H9 (cell line): ENCODE measurements around the gene DNAJC5. TPM values are rescaled to one million over a fixed set of nuclear protein-coding genes. Genes with fewer than 3 reads are reported as not detected.

Source experiments
- DNase-seq: peaks from one replicate; pipeline ENCODE4 v3.0.0-alpha.2; 2017
- H2AFZ ChIP-seq: one replicate; pipeline ENCODE4 v1.6.1; 2013; ENCODE audit warnings: mild to moderate bottlenecking, low read length, control low read depth, moderate library complexity
- H2AK5ac ChIP-seq: 2 replicates; pipeline ENCODE4 v1.6.1; 2013; ENCODE audit warnings: low read length, control low read depth, mixed read lengths; ENCODE audit not compliant: insufficient read length
- H2BK120ac ChIP-seq: one replicate; pipeline ENCODE4 v1.6.1; 2013; ENCODE audit warnings: low read depth, mild to moderate bottlenecking, low read length, control low read depth, inconsistent platforms; ENCODE audit not compliant: poor library complexity, severe bottlenecking
- H2BK12ac ChIP-seq: 2 replicates; pipeline ENCODE4 v1.6.1; 2013; ENCODE audit warnings: low read length, control low read depth, mixed read lengths, low read depth; ENCODE audit not compliant: insufficient read length
- H2BK15ac ChIP-seq: 2 replicates; pipeline ENCODE4 v1.6.1; 2013; ENCODE audit warnings: low read depth, low read length, control low read depth
- H2BK20ac ChIP-seq: one replicate; pipeline ENCODE4 v1.6.1; 2013; ENCODE audit warnings: low read depth, mild to moderate bottlenecking, low read length, control low read depth, inconsistent platforms; ENCODE audit not compliant: poor library complexity, severe bottlenecking
- H2BK5ac ChIP-seq: 2 replicates; pipeline ENCODE4 v1.6.1; 2013; ENCODE audit warnings: low read length, control low read depth, mixed read lengths; ENCODE audit not compliant: insufficient read length
- H3K14ac ChIP-seq: 2 replicates; pipeline ENCODE4 v1.6.1; 2013; ENCODE audit warnings: low read length, control low read depth; ENCODE audit not compliant: insufficient read depth
- H3K18ac ChIP-seq: 2 replicates; pipeline ENCODE4 v1.6.1; 2013; ENCODE audit warnings: low read depth, mild to moderate bottlenecking, mixed read lengths, low read length, control low read depth; ENCODE audit not compliant: insufficient read length
- H3K23ac ChIP-seq: 2 replicates; pipeline ENCODE4 v1.6.1; 2013; ENCODE audit warnings: low read length, control low read depth, mixed read lengths, low read depth; ENCODE audit not compliant: insufficient read length
- H3K23me2 ChIP-seq: 2 replicates; pipeline ENCODE4 v1.6.1; 2013; ENCODE audit warnings: low read depth, mild to moderate bottlenecking, mixed read lengths, low read length, control low read depth; ENCODE audit not compliant: insufficient read length, poor library complexity, severe bottlenecking
- H3K27ac ChIP-seq: 2 replicates; pipeline ENCODE4 v1.5.1; 2013; ENCODE audit warnings: low read length, control low read depth, mixed read lengths, low read depth; ENCODE audit not compliant: insufficient read length
- H3K27me3 ChIP-seq: 2 replicates; pipeline ENCODE4 v1.6.1; 2013; ENCODE audit warnings: low read length, control low read depth, inconsistent platforms; ENCODE audit not compliant: insufficient read depth
- H3K4ac ChIP-seq: 2 replicates; pipeline ENCODE4 v1.6.1; 2013; ENCODE audit warnings: low read depth, mild to moderate bottlenecking, control low read depth, inconsistent platforms, low read length, moderate library complexity
- H3K4me1 ChIP-seq: 2 replicates; pipeline ENCODE4 v1.6.1; 2013; ENCODE audit warnings: low read length, control low read depth, inconsistent platforms; ENCODE audit not compliant: insufficient read depth
- H3K4me2 ChIP-seq: 2 replicates; pipeline ENCODE4 v1.6.1; 2013; ENCODE audit warnings: low read length, control low read depth, mixed read lengths; ENCODE audit not compliant: insufficient read length, insufficient read depth
- H3K56ac ChIP-seq: 2 replicates; pipeline ENCODE4 v1.6.1; 2013; ENCODE audit warnings: low read depth, mild to moderate bottlenecking, mixed read lengths, low read length, control low read depth; ENCODE audit not compliant: insufficient read length
- H3K79me1 ChIP-seq: 2 replicates; pipeline ENCODE4 v1.6.1; 2013; ENCODE audit warnings: low read depth, mild to moderate bottlenecking, moderate library complexity, low read length, control low read depth, inconsistent platforms; ENCODE audit not compliant: insufficient read depth, poor library complexity, severe bottlenecking
- H3K79me2 ChIP-seq: 2 replicates; pipeline ENCODE4 v1.6.1; 2013; ENCODE audit warnings: low read length, control low read depth, inconsistent platforms; ENCODE audit not compliant: insufficient read depth
- H3K9ac ChIP-seq: 2 replicates; pipeline ENCODE4 v1.6.1; 2013; ENCODE audit warnings: low read length, control low read depth, mixed read lengths; ENCODE audit not compliant: insufficient read length; ENCODE audit errors: extremely low read depth
- H3K9me3 ChIP-seq: one replicate; pipeline ENCODE4 v1.6.1; 2013; ENCODE audit warnings: low read depth, low read length, inconsistent platforms; ENCODE audit not compliant: control insufficient read depth
- H3T11ph ChIP-seq: one replicate; pipeline ENCODE4 v1.6.1; 2013; ENCODE audit warnings: mild to moderate bottlenecking, low read length, control low read depth, inconsistent platforms
- H4K20me1 ChIP-seq: one replicate; pipeline ENCODE4 v1.6.1; 2013; ENCODE audit not compliant: control insufficient read depth, insufficient read length, insufficient read depth
- H4K5ac ChIP-seq: 2 replicates; pipeline ENCODE4 v1.6.1; 2013; ENCODE audit warnings: low read depth, mild to moderate bottlenecking, mixed read lengths, low read length, control low read depth; ENCODE audit not compliant: insufficient read length
- H4K8ac ChIP-seq: replicated peaks from 2 replicates; pipeline ENCODE4 v1.6.1; 2013; ENCODE audit warnings: low read length, control low read depth, mixed read lengths, low read depth; ENCODE audit not compliant: insufficient read length
- H4K91ac ChIP-seq: 2 replicates; pipeline ENCODE4 v1.6.1; 2013; ENCODE audit warnings: low read depth, mild to moderate bottlenecking, moderate library complexity, mixed read lengths, low read length, control low read depth; ENCODE audit not compliant: insufficient read length
- H3K27ac Mint-ChIP-seq, 3 experiments: 2 replicates in 2 of 3; 3 replicates in 1 of 3; pipeline ENCODE4 v1.8.0; 2020 to 2021; ENCODE audit warnings: mixed read lengths in 3 of 3, mild to moderate bottlenecking in 1 of 3, moderate library complexity in 1 of 3
- H3K27me3 Mint-ChIP-seq: 2 replicates; pipeline ENCODE4 v1.8.0; 2021; ENCODE audit warnings: low read depth, mild to moderate bottlenecking, moderate library complexity, mixed read lengths
- H3K36me3 Mint-ChIP-seq, 3 experiments: 2 replicates in 2 of 3; 3 replicates in 1 of 3; pipeline ENCODE4 v1.8.0; 2020 to 2021; ENCODE audit warnings: low read depth in 3 of 3, mixed read lengths in 3 of 3; ENCODE audit not compliant: insufficient read depth in 1 of 3
- H3K4me1 Mint-ChIP-seq, 2 experiments: 2 replicates each; pipeline ENCODE4 v1.8.0; 2020; ENCODE audit warnings: mixed read lengths in 2 of 2
- H3K4me3 Mint-ChIP-seq, 2 experiments: 2 replicates in 1 of 2; 3 replicates in 1 of 2; pipeline ENCODE4 v1.8.0; 2020 to 2021; ENCODE audit warnings: mild to moderate bottlenecking in 2 of 2, mixed read lengths in 2 of 2, moderate library complexity in 1 of 2
- H3K9me3 Mint-ChIP-seq, 2 experiments: 2 replicates in 1 of 2; 3 replicates in 1 of 2; pipeline ENCODE4 v1.8.0; 2020; ENCODE audit warnings: mild to moderate bottlenecking in 2 of 2, mixed read lengths in 2 of 2, moderate library complexity in 1 of 2
- WGBS: extraction: QIAGEN DNeasy Blood & Tissue Kit; methylation state at CpG from one replicate; pipeline ENCODE4 v1.1.7; 2013; ENCODE audit warnings: missing lambda C conversion rate, low lambda C conversion rate, mixed read lengths; ENCODE audit not compliant: insufficient read length; ENCODE audit errors: extremely low coverage; 5-methylcytosine and 5-hydroxymethylcytosine counted together
- total RNA-seq: library from RNA; stranded (reverse); gene quantifications from 2 replicates; pipeline ENCODE4 v1.2.1, GENCODE V29; 2021
- TF ChIP-seq, protein P1 (sequence below): fragments of 200-600 bp; sonication (generic); conservative IDR thresholded peaks from 3 replicates; pipeline ENCODE4 v1.8.0; 2021; ENCODE audit warnings: antibody characterized with exemption, mild to moderate bottlenecking

Gene DNAJC5
- total RNA-seq, 1 experiment from 2014 or later = 43.0 TPM

DNA sequence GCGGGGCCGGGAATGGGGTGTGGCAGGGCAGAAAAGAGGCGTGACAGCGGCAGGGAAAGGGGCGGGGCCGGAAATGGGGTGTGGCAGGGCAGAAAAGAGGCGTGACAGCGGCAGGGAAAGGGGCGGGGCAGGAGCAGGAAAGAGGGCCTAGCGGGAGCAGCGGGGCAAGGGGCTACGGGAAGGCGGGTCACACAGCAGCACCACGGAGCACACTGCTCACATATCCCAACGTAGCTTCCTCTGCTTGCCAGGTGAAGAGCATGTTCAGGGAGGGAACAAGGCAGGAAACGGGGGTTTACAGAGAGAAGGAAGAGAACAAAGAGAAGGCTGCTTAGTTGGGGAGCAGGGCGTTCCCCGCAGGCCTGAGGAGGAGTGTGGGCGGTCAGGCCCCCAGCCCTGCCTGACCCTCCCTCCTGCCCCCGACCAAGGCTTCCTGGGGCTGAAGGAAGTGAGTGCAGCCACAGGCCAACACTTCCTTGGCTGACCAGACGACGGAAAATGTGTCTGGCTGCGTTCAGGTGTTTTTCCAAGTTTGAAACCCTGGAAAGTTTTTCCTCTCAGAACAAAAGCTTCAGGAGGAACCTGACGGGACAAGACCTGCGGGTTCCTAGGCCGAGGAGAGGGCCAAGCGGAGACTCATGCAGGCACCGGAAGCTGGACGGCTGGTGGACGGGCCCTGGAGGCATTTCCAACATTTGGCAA is 47.5 kb downstream of the DNAJC5 start:
- Histone ChIP-seq H3K18ac (no peak overlapping the region), H4K8ac (no peak overlapping the region), H2AK5ac (no peak overlapping the region), H3K23ac (no peak overlapping the region), H3K4me1 (no peaks in the 10 kb centered on the region), H3T11ph (no peak overlapping the region), H3K79me2 (no peaks in the 10 kb centered on the region; the same call in 1 of the 2 replicates), H3K9ac (no peak overlapping the region), H3K27me3 (no peaks in the 10 kb centered on the region), H2BK120ac (no peak overlapping the region), H3K4ac (no peak overlapping the region), H2BK15ac (no peak overlapping the region), H4K20me1 (peaks cover 3% of the 10 kb centered on the region), H3K56ac (no peak overlapping the region), H3K27ac (peak overlapping the region; percentile 2), H2BK12ac (no peak overlapping the region), H4K5ac (no peak overlapping the region), H3K14ac (no peak overlapping the region; the same call in 1 of the 2 replicates), H3K23me2 (peaks cover 13% of the 10 kb centered on the region), H3K9me3 (no peaks in the 10 kb centered on the region), H3K79me1 (no peaks in the 10 kb centered on the region), H2BK20ac (no peak overlapping the region), H2BK5ac (no peak overlapping the region), H3K4me2 (peak overlapping the region; percentile 13), H4K91ac (no peak overlapping the region), H2AFZ (no peak overlapping the region)
- TF ChIP-seq, protein P1, sequence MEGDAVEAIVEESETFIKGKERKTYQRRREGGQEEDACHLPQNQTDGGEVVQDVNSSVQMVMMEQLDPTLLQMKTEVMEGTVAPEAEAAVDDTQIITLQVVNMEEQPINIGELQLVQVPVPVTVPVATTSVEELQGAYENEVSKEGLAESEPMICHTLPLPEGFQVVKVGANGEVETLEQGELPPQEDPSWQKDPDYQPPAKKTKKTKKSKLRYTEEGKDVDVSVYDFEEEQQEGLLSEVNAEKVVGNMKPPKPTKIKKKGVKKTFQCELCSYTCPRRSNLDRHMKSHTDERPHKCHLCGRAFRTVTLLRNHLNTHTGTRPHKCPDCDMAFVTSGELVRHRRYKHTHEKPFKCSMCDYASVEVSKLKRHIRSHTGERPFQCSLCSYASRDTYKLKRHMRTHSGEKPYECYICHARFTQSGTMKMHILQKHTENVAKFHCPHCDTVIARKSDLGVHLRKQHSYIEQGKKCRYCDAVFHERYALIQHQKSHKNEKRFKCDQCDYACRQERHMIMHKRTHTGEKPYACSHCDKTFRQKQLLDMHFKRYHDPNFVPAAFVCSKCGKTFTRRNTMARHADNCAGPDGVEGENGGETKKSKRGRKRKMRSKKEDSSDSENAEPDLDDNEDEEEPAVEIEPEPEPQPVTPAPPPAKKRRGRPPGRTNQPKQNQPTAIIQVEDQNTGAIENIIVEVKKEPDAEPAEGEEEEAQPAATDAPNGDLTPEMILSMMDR = no peak
- peaks cover 3 to 11% of the 10 kb centered on the region in 2 experiments for H3K4me1 Mint-ChIP-seq
- no peaks in the 10 kb centered on the region for H3K9me3 Mint-ChIP-seq
- peaks cover 3 to 23% (median 22%) of the 10 kb centered on the region in 3 experiments; a peak in 6 of 7 replicates for H3K36me3 Mint-ChIP-seq
- WGBS = no CpG with 5 or more reads among the region's 30 CpGs
- H3K27me3 Mint-ChIP-seq = no peaks in the 10 kb centered on the region
- peak overlapping the region; percentile 31 to 98 (median 74); a peak in 4 of 7 replicates for H3K27ac Mint-ChIP-seq
- DNase-seq = peak; percentile 92
- H3K4me3 Mint-ChIP-seq = peak overlapping the region in 1 of 2 experiments; percentile 58; a peak in 3 of 5 replicates
